GM12878 (cell line): Measurements from ENCODE around the gene TGFBR1.
"Not testable (repeated sequence)": the region's sequence is repeated elsewhere in the genome, so short reads cannot be mapped to it uniquely, and the experiment has no call there.

Experiments
- BRCA1 ChIP-seq: IDR thresholded peaks from 2 replicates; pipeline ENCODE4 v1.6.1; 2011; ENCODE audit warnings: low read depth, low read length, improper control_type of control experiment
- CHD2 ChIP-seq: IDR thresholded peaks from 2 replicates; pipeline ENCODE4 v1.6.1; 2011; ENCODE audit warnings: low read depth, low read length, improper control_type of control experiment, borderline replicate concordance
- CTCF ChIP-seq, 3 experiments: IDR thresholded peaks in 2 of 3; conservative IDR thresholded peaks in 1 of 3; 2 replicates each; pipeline ENCODE4 v1.5.1; 2011; ENCODE audit warnings: low read depth in 3 of 3, low read length in 3 of 3, mild to moderate bottlenecking in 3 of 3, control low read depth in 2 of 3, moderate library complexity in 2 of 3, inconsistent platforms in 1 of 3, mixed read lengths in 1 of 3; ENCODE audit not compliant: control insufficient read depth in 2 of 3, insufficient read depth in 1 of 3; ENCODE audit errors: extremely low read depth in 1 of 3
- JUNB ChIP-seq: IDR thresholded peaks from 2 replicates; pipeline ENCODE4 v1.6.1; 2016; ENCODE audit warnings: antibody characterized with exemption, mild to moderate bottlenecking
- RAD21 ChIP-seq: IDR thresholded peaks from 2 replicates; pipeline ENCODE4 v1.6.1; 2011; ENCODE audit warnings: mild to moderate bottlenecking, low read depth, low read length, moderate library complexity; ENCODE audit not compliant: insufficient read depth
- TBL1XR1 ChIP-seq: IDR thresholded peaks from 2 replicates; pipeline ENCODE4 v1.6.1; 2012; ENCODE audit warnings: low read depth, low read length, improper control_type of control experiment

- TF ChIP-seq CTCF (IDR thresholded peaks at IDR 0.05 in 2 of 3, conservative IDR thresholded peaks at IDR 0.05 in 1 of 3; ENCODE audit: control insufficient read depth in 2 of 3, extremely low read depth in 1 of 3, insufficient read depth in 1 of 3, low read depth in 3 of 3, low read length in 3 of 3); RAD21; BRCA1; JUNB; CHD2; TBL1XR1: not testable (repeated sequence)
Observed at GRCh38 chr9:99099806-99100585, 4.9 kb upstream of the TGFBR1 start.
